HepG2 (cell line): ENCODE measurements around the gene BCL2.

Source experiments
- KAT2B ChIP-seq: fragments of 150-350 bp; IDR thresholded peaks from 2 replicates; pipeline ENCODE4 v1.6.1; 2014; ENCODE audit warnings: low read depth, low read length, borderline replicate concordance
- NAIF1 ChIP-seq: sonication (generic); formaldehyde crosslinking; IDR thresholded peaks from 2 replicates; pipeline ENCODE4 v1.5.0; 2020; ENCODE audit warnings: mild to moderate bottlenecking, missing genetic modification reagents, borderline replicate concordance
- PBX3 ChIP-seq: sonication (generic); formaldehyde crosslinking; IDR thresholded peaks from 2 replicates; pipeline ENCODE4 v1.8.1; 2023; ENCODE audit warnings: missing genetic modification reagents, inconsistent platforms, borderline replicate concordance
- POLR2AphosphoS5 ChIP-seq: IDR thresholded peaks from 2 replicates; pipeline ENCODE4 v1.6.1; 2012; ENCODE audit warnings: low read depth, low read length
- ZNF615 ChIP-seq: sonication (generic); formaldehyde crosslinking; IDR thresholded peaks from 2 replicates; pipeline ENCODE4 v1.5.0; 2020; ENCODE audit warnings: mild to moderate bottlenecking, missing genetic modification reagents, borderline replicate concordance
- ZNF784 ChIP-seq: sonication (generic); formaldehyde crosslinking; IDR thresholded peaks from 2 replicates; pipeline ENCODE4 v1.5.1; 2020; ENCODE audit warnings: missing genetic modification reagents, mild to moderate bottlenecking, borderline replicate concordance

- TF ChIP-seq KAT2B (no peak), PBX3 (CRISPR knock-in tag) (no peak), POLR2AphosphoS5 (no peak), ZNF784 (no peak), NAIF1 (CRISPR knock-in tag) (no peak), ZNF615 (no peak)
Measured at GRCh38 chr18:63078471-63078870, 241.1 kb downstream of the BCL2 start.
